ENCODE measurements around the gene HDAC10.

The HDAC10 gene, protein sequence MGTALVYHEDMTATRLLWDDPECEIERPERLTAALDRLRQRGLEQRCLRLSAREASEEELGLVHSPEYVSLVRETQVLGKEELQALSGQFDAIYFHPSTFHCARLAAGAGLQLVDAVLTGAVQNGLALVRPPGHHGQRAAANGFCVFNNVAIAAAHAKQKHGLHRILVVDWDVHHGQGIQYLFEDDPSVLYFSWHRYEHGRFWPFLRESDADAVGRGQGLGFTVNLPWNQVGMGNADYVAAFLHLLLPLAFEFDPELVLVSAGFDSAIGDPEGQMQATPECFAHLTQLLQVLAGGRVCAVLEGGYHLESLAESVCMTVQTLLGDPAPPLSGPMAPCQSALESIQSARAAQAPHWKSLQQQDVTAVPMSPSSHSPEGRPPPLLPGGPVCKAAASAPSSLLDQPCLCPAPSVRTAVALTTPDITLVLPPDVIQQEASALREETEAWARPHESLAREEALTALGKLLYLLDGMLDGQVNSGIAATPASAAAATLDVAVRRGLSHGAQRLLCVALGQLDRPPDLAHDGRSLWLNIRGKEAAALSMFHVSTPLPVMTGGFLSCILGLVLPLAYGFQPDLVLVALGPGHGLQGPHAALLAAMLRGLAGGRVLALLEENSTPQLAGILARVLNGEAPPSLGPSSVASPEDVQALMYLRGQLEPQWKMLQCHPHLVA

DNA sequence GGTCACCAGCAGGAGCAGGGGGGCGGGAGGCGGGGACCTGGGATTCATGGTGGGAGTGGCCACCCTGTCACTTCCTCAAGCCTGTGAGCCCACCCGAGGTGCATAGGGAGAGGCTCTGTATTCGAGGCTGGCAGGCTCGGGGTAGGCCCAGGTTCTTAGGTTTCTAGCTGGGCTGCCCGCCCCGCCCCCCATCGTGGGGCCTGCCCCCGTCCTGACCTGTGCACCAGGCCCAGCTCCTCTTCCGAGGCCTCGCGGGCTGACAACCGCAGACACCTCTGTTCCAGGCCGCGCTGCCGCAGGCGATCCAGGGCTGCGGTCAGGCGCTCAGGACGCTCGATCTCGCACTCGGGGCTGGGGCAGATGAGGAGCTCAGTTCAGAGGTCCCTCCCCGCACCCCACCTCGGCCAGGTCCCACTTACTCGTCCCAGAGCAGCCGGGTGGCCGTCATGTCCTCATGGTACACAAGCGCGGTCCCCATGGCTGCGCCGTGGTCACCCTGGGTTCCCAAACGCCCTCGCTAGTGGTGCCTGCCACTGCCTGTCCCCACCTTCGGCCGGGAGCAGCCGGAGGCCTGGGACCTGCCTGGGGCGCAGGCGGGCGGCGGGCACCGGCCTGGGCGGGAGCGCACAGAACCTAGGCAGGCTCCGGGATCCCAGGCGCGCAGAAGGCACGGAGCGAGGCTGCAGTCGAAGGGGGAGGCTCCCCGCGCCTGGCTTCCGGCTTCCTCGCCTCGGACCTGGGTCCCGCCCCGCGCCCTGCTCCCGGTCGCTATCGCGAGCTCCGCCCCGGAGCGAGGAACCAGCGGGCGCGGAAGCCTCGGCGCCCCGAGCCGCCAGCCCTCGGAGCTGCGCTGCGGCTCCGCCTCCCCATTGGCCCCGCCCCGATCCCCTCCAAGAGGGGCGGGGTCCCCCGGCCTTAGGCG lies at the start of gene HDAC10:
Gene HDAC10 (minus strand): TSS at position 711 of the 922 bp plus-strand sequence. CDS start 233 bp downstream, at position 478.
- in situ Hi-C loops (cut with MboI; ENCODE audit: low sequenced_read_pairs) = loop anchor here (10.0 kb wide), 1 partner anchor 244 kb away; no protein-coding TSS in a partner anchor

DNA sequence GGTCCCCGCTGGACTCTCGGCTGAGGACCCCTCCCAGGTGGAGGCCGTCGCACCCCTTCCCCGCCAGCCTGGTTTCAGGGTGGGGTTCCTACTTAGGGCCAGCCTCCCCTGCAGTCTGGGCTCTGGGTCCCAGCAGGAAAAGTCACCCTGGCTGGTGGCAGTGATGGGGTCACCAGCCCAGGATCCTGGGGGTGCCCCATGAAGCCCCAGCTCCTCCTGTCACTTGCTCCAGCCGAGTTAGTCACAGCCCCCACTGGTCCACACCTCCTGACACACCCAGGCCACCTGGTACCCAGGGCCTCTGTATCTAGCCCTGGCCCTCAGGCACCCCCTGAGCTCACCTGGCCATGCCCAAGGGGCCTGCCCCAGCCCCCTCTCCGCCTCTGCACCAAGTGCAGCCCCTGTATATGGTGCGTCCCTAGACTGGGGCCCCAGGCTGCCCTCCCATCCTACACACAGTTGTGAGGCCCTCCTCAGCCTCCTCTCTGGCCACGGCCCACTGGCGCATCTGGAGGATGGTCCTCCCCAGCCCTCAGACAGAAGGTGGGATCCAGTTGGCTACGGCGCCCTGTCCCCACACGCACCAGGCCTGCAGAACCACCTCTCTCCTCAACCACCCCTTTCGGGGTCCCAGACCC lies 49.7 kb upstream of the HDAC10 start:
- in situ Hi-C loops (cut with MboI; ENCODE audit: low sequenced_read_pairs) = no loop called here

DNA sequence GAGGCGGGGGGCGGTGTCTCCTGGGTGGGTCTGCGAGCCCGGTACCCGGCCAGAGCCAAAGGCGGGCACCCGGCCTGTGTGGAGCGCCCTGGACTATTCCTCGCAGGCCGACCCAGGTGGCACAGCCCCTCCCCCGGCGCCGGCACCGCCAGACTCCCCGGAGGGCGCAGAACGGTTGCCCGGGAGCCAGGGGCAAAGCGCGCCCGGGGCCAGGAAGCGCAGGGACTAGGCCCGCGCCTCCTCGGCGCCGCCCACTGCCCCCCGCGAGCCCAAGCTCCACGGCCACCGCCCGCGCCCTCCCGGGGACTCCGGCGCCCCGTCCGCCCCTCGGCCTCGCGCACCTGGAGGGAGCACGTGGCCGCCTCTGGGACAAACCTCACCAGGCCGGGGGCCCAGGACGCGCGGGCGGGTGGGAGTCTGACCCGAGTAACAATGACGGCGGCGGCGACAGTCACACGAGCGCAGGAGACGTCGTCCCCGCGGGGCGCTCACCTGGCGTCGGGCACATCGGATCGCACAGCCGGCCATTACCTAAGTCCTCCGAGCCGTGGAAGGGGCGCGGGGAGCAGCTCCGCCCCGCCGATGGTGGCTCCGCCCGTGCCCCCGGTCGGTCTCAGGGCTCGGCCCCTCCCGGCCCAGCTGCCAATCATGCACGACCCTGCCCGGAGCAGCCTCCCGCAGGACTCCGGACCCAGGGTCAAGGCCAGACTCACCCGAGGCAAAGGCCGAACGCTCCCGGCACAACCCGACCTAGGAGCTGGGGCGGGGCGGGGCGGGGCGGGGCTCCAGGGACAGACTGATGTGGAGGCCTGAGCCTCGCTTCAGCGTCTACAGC lies 48.9 kb upstream of the HDAC10 start:
- in situ Hi-C loops (cut with MboI; ENCODE audit: low sequenced_read_pairs) = no loop called here

DNA sequence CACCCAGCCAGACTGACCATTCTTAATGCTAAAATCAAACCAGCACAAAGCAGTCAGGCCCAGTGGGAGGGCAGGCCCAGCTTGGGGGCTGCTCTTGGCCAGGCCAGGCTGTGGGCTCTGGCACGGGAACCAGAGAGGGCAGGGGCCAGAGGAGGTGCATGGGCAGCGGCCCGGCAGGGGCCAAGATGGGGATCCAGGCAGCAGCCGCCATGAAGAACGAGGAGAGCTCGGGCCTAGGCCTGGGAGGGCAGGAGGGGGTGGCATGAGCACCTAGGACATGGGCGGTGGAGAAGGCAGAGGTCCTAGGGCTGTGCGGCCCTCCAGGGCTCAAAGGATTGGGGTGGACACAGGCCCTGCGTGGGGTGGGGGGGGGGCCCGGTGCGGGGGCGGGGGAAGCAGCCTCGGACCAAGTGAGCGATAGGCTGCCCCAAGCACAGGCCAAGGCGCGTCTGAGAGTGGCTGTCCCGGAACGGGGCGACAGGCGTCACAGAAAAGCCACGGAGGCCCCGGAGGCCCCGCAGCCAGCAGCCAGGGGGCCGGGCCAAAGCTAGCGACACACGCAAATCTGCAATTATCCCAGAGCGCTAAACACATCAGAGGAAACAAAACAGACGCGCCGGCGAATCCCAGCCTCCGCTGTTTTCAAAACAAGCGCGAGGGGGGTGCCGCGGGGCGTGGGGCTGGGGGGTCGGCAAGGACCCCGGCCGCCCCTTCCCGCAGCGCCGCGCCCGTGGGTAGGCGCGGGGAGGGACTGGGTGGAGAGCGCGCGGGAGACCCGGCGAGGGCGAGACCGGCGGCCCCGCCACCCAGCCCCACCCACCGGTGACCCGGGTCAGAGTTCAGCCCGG lies 48.1 kb upstream of the HDAC10 start:
- in situ Hi-C loops (cut with MboI; ENCODE audit: low sequenced_read_pairs) = no loop called here

DNA sequence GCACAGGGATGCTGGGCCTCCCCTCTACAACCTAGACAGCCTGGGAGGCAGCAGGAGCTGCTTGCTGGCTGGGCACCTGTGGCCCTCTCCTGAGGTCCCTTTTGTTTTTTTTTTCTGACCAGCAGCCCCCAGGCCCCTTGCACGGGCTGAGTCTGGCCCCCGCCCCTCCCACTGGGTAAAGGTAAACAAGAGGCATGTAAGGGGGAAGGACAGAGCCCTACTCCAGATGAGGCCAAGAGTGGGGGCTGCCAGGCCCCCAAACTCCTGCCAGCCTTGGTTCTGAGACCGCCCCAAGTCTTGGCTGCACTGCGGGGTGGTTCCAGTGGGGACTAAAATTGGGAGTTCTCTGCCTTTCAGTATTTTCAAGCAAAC lies 47.2 kb upstream of the HDAC10 start:
- in situ Hi-C loops (cut with MboI; ENCODE audit: low sequenced_read_pairs) = no loop called here

DNA sequence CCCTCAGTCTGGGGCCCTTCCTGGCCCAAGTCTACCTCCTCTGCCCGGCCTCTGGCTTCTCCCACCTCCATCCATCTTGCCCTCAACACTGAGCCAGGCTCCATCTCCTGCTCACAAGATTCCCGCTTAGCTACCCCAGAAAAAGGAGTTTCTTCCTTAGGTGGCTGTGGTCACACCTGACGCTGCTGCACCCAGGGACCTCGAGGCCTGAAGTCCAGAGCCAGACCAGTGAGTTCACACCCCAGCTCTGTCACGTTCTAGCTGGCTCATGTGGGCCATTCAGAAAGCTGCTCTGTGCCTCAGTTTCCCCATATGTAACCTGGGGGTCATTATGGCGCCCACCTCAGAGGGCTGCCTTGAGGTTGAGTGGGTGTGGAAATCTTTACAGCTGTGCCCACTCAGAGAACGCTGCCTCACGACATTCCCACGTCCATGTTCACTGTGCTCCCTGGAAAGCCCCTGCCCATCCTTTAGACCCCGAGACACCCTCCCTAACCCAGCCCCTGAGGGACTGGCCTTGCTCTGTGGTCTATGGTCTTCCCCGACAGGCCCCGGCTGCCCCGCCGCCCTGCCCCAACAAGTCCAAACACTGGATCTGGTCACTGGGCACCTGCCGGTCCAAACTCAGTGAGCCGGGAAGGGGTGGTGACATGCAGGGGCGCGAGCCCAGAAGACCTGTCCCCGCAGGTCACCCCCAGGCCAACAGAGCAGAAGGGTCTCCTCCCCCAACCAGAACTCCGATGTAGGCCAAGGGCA lies 46.6 kb upstream of the HDAC10 start:
- in situ Hi-C loops (cut with MboI; ENCODE audit: low sequenced_read_pairs) = no loop called here

DNA sequence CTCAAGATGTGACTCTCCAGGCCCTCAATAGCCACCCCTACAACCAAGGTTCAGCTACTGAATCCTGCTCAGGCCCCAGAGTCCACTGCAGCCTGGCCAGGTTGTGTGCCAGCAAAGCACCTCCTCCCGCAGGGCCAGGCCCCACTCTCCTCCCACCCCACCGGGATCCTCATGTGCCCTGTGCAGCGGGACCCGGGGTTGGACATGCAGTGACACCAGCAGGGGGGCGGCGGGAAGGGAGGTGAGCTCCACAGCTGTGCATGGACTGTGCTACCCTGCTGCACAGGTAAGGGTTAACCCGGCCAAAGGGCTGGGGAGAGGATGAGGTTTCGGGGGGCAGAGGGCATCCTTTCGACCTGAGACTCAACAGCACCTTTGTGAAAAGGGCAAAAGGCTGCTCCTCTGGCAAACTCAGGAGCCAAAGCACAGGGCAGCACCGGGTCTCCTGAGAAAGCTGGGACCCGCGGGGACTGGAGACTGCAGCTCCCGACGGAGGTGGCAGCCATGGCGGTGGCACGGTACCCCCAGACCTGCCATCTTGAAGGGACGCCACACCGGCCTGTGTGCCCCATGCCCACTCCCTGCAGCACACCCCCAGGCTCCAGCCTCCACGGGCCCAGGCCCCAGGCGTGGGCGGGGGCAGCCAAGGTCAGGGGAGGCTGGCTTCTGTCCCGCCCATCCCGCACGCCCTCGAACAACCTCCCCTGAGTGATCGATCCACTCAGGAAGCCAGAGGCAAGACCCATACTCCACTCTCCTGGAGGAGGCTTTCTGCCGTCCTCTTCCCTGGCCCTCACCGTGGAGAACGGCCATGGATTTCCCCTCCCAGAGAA lies 45.8 kb upstream of the HDAC10 start:
- in situ Hi-C loops (cut with MboI; ENCODE audit: low sequenced_read_pairs) = no loop called here

DNA sequence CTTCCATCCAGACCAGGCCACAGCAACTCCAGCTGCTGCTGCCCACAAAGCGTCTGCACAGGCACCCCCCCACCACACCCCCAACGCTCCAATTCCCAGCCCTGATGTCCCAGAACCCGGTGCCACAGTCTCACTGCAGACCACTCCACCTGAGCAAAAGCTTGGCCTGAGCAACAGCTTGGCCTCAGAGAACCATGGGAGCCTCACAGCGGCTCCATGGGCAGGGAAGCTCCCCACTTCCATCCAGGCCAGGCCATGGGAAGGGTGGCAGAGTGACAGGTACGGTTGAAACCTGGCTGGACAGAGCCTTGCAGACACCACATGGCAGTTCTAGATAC lies 43.2 kb upstream of the HDAC10 start:
- in situ Hi-C loops (cut with MboI; ENCODE audit: low sequenced_read_pairs) = no loop called here

DNA sequence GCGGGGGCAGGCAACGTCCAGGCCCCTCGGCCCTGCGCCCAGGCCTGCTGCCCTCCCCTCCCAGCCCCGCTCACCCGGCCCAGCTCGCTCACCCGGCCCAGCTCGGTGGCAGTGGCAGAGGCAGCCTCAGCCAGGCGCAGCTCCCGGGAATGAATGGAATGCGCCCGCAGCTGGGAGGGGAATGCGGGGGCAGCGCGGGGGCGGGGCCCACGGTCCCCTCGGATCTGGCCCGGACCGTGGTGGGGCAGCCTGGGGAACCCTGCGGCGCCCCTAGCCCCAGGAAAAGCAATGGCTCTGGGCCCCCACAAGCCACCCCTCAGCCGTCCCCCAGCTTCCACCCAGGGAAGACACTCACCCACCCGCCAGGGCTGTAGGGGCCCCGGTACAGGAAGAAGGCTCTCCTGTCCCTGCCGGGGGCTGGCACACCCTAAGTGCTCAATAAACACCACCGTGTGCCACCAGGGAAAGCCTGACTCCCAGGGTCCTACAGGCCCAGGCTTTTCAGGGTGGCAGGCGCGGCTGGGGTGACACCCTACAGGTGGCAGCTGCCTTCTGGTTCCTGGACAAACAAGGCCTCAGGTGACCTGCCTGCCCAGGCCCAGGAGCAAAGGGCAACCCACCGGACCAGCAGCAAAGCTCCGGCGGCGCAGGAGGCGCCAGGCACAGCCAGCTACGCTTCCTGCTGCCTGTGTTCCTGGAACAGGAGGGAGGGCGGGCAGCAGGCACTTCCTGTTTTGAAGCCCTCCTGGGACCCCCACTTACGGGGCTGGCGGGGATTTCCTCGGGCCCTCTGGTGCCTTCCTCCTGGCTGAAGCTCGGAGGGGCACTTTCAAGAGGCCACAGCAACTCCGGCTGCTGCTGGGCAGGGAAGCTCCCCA lies 42.6 kb upstream of the HDAC10 start:
- in situ Hi-C loops (cut with MboI; ENCODE audit: low sequenced_read_pairs) = no loop called here

DNA sequence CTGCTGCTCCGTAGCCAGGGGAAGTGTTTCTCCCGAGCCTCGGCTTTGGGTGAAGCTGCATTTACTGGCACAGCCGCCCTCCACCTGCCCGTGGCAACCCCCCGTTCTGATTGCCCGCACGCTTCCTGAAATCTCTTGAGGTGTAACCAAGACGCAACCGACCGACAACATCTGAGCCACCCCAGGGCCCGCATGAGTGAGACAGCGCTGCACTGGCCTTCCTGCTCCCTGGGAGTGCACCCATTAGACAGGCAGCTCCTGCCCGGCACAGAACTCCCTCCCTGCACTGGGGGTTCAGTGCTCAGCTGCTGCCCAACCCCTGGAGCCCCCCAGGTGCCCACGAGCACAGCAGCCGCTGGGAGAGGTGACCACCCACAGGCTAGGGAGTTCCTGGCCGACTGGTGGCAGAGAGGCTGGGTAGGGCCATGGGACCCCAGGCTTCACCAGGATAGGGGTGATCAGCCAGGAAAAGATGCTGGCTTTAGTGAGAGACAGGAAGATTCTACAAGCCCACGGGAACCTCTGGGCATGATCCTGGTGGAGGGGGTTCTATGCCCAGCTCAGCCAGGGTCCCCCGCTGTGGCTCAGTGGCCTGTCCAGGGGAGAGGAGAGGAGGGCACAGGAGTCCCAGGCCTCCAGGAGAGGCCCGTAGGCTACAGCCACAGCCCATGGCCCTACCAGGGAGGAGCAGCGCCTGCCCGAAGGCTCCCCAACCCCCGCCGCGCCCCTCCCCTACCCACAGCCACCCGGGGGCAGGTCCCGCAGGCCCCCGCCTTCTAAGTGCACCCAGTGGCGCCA lies 41.8 kb upstream of the HDAC10 start:
- in situ Hi-C loops (cut with MboI; ENCODE audit: low sequenced_read_pairs) = no loop called here

DNA sequence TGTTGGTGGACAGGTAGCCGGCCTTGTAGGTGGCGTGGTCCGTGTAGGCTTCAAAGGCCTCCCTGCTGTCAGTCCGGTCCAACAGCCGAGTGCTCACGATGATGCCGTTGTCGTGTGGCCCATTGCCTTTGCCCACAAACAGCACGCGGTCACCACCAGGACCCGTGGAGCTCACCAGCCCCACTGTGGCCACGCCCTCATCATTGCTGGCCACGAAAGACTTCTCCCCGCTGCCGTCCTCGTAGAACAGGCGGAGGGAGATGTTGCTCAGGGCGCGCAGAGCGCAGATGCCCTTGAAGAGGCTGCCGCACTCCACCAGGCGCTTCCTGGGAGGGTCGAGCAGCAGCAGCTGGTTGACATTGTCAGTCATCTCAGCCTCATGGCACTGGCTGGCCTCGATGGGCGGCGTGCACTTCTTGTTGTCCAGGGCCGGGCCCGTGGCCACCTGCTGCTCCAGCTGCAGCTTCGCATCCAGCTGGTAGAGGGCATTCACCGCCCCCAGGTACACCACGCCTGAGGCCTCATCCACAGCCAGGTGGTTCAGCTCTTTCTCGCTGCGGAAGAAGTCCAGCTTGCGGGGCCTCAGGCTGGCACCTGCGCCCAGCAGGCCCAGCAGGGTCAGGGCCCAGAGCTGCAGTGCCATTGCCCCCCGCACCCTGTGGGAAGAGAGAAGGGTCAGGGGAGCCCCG lies 39.0 kb upstream of the HDAC10 start:
- in situ Hi-C loops (cut with MboI; ENCODE audit: low sequenced_read_pairs) = no loop called here

DNA sequence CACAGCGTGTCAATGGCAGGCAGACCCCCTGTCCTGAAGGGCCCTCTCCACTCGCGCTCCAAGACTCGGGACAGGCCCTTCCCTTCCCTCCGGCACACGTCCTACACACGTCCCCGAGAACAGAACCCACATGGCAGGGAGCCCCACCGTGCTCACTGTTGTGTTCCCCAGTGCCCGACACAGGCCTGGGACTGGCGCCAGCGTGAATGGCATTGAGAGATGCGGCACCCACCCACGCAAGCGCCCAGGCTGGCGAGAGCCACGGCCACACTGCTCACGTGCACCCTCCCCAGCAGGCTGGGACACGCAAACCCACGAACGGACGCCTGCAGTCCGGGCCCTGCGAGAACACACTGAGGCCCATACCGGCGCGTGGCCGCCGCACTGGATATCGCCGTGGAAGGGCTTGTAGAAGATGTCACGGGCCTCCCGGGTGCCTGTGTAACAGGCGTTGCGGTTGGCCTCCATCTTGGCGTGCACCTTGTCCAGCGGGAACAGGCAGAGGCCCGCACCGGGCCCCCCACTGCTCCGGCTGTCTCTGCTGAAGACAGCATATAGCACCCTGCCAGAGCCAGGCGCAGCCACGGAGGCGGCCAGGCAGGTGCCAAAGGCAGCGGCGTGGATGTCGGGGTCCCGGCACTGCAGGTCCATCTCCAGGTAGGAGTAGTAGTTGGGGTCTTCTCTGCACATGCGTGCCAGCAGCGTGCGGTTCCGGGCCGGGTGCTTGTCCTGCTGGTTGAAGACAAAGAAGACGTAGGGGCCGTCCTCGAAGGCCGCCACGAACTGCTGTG lies 38.3 kb upstream of the HDAC10 start:
- in situ Hi-C loops (cut with MboI; ENCODE audit: low sequenced_read_pairs) = no loop called here

DNA sequence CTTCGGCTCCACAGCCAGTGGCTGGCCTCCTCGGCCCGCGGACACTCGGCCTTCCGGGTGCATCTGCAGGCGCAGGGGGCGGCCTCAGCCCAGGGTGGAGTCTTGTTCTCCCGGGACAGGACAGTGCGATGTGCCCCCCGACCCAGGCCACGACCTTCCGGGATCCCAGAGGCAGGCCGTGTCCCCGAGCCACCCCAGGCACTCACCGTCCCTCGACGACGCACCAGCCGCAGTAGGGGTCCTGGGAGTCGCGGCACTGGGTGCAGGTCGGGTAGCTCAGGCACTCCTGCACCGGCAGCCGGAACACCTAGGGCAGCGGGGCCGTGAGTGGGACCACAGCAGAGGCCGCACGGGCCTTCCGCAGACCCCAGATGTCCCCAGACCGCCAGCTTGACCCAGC lies 36.7 kb upstream of the HDAC10 start:
- in situ Hi-C loops (cut with MboI; ENCODE audit: low sequenced_read_pairs) = no loop called here

DNA sequence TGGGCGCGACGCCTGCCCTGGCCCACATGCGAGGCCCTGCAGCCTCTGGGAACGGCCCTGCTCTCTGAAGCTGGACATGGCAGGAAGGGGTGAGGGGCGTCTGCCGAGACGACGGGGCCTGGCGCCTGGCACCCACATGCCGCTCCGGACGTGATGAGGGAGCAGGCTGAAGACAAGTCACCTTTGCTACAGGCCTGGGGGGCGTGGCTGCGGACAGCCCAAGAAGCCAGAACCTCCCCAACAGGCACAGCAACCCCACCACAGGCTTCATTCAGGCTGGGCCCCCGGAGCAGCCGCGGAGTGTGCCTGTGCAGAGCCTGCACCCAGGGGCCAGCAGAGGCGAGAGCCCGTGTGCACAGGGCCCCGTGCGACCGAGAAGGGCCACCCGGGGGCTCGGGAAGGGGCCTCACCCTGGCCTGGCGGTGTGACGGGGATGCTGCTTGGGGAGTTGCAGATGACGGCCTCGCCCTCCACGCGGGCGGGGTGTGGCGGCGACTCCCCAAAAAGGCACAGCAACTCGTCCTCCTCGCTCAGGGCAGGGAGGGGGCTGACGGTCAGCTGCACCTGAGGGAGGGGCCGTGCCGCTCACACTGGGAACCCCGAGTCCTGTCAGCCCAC lies 35.7 kb upstream of the HDAC10 start:
- in situ Hi-C loops (cut with MboI; ENCODE audit: low sequenced_read_pairs) = no loop called here
